Neural progenitor cell (in vitro differentiated cells): ENCODE measurements around the gene CAD. TPM values are rescaled to one million over a fixed set of nuclear protein-coding genes. Genes with fewer than 3 reads are reported as not detected.
"Not testable (repeated sequence)": the region's sequence is repeated elsewhere in the genome, so short reads cannot be mapped to it uniquely, and the experiment has no call there.

Source experiments
- DNase-seq: peaks from one replicate; pipeline ENCODE4 v3.0.0-alpha.2; 2016; ENCODE audit warnings: low spot score
- H2AFZ ChIP-seq: fragments of 200-600 bp; sonication (generic); replicated peaks from 2 replicates; pipeline ENCODE4 v1.6.1; 2016; ENCODE audit warnings: antibody characterized with exemption
- H3F3A ChIP-seq: fragments of 200-600 bp; sonication (generic); 2 replicates; pipeline ENCODE4 v1.6.1; 2016; ENCODE audit warnings: antibody characterized with exemption, low read depth
- H3K27ac ChIP-seq: fragments of 200-600 bp; sonication (generic); 2 replicates; pipeline ENCODE4 v1.5.1; 2016; ENCODE audit warnings: mild to moderate bottlenecking
- H3K27me3 ChIP-seq: fragments of 200-600 bp; sonication (generic); 2 replicates; pipeline ENCODE4 v1.6.1; 2016; ENCODE audit warnings: mild to moderate bottlenecking, moderate library complexity
- H3K36me3 ChIP-seq: fragments of 200-600 bp; sonication (generic); 2 replicates; pipeline ENCODE4 v1.5.1; 2016
- H3K4me1 ChIP-seq: fragments of 200-600 bp; sonication (generic); 2 replicates; pipeline ENCODE4 v1.6.1; 2016; ENCODE audit warnings: mixed run types
- H3K4me2 ChIP-seq: fragments of 200-600 bp; sonication (generic); 2 replicates; pipeline ENCODE4 v1.6.1; 2016
- H3K4me3 ChIP-seq: fragments of 200-600 bp; sonication (generic); 2 replicates; pipeline ENCODE4 v1.5.1; 2016
- H3K79me2 ChIP-seq: fragments of 200-600 bp; sonication (generic); 2 replicates; pipeline ENCODE4 v1.6.1; 2016; ENCODE audit warnings: low read depth
- H3K9ac ChIP-seq: fragments of 200-600 bp; sonication (generic); 2 replicates; pipeline ENCODE4 v1.6.1; 2016
- H3K9me3 ChIP-seq: fragments of 200-600 bp; sonication (generic); 2 replicates; pipeline ENCODE4 v1.5.1; 2016; ENCODE audit warnings: low read depth
- H4K20me1 ChIP-seq: fragments of 200-600 bp; sonication (generic); 2 replicates; pipeline ENCODE4 v1.6.1; 2016; ENCODE audit warnings: low read depth
- H3K27ac Mint-ChIP-seq: 3 replicates; pipeline ENCODE4 v1.8.0; 2021; ENCODE audit warnings: mixed read lengths
- H3K27me3 Mint-ChIP-seq: 2 replicates; pipeline ENCODE4 v1.8.0; 2022; ENCODE audit warnings: low read depth, mild to moderate bottlenecking, inconsistent platforms, moderate library complexity, mixed read lengths; ENCODE audit not compliant: insufficient read depth
- H3K36me3 Mint-ChIP-seq: 3 replicates; pipeline ENCODE4 v1.8.0; 2021; ENCODE audit warnings: mixed read lengths
- H3K4me1 Mint-ChIP-seq: 3 replicates; pipeline ENCODE4 v1.8.0; 2021; ENCODE audit warnings: mixed read lengths
- H3K4me3 Mint-ChIP-seq: 3 replicates; pipeline ENCODE4 v1.8.0; 2021; ENCODE audit warnings: mild to moderate bottlenecking, moderate library complexity, mixed read lengths
- H3K9me3 Mint-ChIP-seq: 3 replicates; pipeline ENCODE4 v1.8.0; 2020; ENCODE audit warnings: mixed read lengths
- EZH2 ChIP-seq: fragments of 200-600 bp; sonication (generic); IDR thresholded peaks from 2 replicates; pipeline ENCODE4 v1.6.1; 2017; ENCODE audit warnings: antibody characterized with exemption, mild to moderate bottlenecking, moderate library complexity
- EZH2phosphoT487 ChIP-seq: fragments of 200-600 bp; sonication (generic); IDR thresholded peaks from 2 replicates; pipeline ENCODE4 v1.6.1; 2017; ENCODE audit warnings: antibody characterized with exemption
- total RNA-seq: library from RNA; depleted of rRNA; stranded (reverse); fragments of >200 nt; gene quantifications from 2 replicates; pipeline ENCODE4 v1.2.3, GENCODE V29; 2015; ENCODE audit warnings: low replicate concordance
- TF ChIP-seq, protein P1 (sequence below): fragments of 200-600 bp; sonication (generic); IDR thresholded peaks from 2 replicates; pipeline ENCODE4 v1.5.1; 2017; ENCODE audit warnings: antibody characterized with exemption, mild to moderate bottlenecking

The CAD gene
- total RNA-seq, 1 donor from 2014 or later, result 26.5 TPM

DNA sequence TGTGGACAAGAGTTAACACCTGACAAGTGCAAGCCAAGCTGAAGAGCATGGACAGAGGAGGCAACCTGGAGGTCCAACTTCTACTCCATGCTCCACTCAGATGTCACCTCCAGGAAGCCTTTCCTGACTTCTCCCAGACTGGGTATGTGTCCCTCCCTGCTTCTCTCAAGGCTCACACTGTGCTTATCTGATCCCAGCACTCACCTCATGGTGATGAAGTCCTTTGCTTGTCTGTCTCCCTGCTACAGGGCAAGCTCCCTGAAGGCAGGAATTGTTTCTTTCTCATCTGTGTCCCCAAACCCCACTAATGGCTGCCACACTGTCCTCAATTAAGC is 48.3 kb downstream of the CAD start:
- Mint-ChIP-seq H3K4me3 (peak overlapping the region; percentile 40), H3K36me3 (no peaks in the 10 kb centered on the region), H3K9me3 (peaks cover 4% of the 10 kb centered on the region), H3K27ac (no peak overlapping the region), H3K27me3 (peaks cover 33% of the 10 kb centered on the region), H3K4me1 (peaks cover 27% of the 10 kb centered on the region)
- peaks cover 80% of the 10 kb centered on the region for H3K27me3 ChIP-seq
- TF ChIP-seq EZH2, result no peak
- no peak for TF ChIP-seq EZH2phosphoT487
- TF ChIP-seq, protein P1, sequence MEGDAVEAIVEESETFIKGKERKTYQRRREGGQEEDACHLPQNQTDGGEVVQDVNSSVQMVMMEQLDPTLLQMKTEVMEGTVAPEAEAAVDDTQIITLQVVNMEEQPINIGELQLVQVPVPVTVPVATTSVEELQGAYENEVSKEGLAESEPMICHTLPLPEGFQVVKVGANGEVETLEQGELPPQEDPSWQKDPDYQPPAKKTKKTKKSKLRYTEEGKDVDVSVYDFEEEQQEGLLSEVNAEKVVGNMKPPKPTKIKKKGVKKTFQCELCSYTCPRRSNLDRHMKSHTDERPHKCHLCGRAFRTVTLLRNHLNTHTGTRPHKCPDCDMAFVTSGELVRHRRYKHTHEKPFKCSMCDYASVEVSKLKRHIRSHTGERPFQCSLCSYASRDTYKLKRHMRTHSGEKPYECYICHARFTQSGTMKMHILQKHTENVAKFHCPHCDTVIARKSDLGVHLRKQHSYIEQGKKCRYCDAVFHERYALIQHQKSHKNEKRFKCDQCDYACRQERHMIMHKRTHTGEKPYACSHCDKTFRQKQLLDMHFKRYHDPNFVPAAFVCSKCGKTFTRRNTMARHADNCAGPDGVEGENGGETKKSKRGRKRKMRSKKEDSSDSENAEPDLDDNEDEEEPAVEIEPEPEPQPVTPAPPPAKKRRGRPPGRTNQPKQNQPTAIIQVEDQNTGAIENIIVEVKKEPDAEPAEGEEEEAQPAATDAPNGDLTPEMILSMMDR, result no peak
- H3F3A ChIP-seq, result peaks cover 26% of the 10 kb centered on the region
- peaks cover 8% of the 10 kb centered on the region for H3K4me1 ChIP-seq
- H3K4me2 ChIP-seq, result no peak overlapping the region
- DNase-seq, result no peak
- no peak overlapping the region for H3K9ac ChIP-seq
- no peaks in the 10 kb centered on the region for H3K9me3 ChIP-seq
- H3K36me3 ChIP-seq, result no peaks in the 10 kb centered on the region
- peak overlapping the region; percentile 58 for H3K4me3 ChIP-seq
- H4K20me1 ChIP-seq, result peaks cover 10% of the 10 kb centered on the region
- no peaks in the 10 kb centered on the region for H3K79me2 ChIP-seq
- no peak overlapping the region for H3K27ac ChIP-seq
- no peak overlapping the region for H2AFZ ChIP-seq

DNA sequence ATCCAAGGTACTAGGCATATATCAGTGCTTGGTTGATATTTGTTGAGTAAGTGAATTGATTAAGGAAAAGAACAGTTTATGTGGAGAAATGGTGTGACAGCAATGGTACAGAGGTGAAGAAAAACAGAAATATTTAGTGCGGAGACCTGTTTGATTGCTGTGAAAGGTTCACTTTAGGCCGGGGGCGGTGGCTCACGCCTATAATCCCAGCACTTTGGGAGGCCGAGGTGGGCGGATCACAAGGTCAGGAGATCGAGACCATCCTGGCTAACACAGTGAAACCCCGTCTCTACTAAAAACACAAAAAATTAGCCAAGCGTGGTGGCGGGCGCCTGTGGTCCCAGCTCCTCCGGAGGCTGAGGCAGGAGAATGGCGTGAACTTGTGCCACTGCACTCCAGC is 51.1 kb downstream of the CAD start:
- not testable (repeated sequence) for H2AFZ ChIP-seq, H3K4me3 ChIP-seq, H3K9me3 ChIP-seq, H3K4me3 Mint-ChIP-seq, DNase-seq, H4K20me1 ChIP-seq, H3K79me2 ChIP-seq, H3K36me3 ChIP-seq, H3K27ac ChIP-seq, H3K9ac ChIP-seq, H3K9me3 Mint-ChIP-seq, H3K27ac Mint-ChIP-seq, H3K4me2 ChIP-seq, H3K36me3 Mint-ChIP-seq, H3K4me1 ChIP-seq
- Mint-ChIP-seq H3K27me3 (peaks cover 19% of the 10 kb centered on the region), H3K4me1 (peaks cover 14% of the 10 kb centered on the region)
- H3K27me3 ChIP-seq, result peaks cover 52% of the 10 kb centered on the region
- H3F3A ChIP-seq, result peaks cover 25% of the 10 kb centered on the region

DNA sequence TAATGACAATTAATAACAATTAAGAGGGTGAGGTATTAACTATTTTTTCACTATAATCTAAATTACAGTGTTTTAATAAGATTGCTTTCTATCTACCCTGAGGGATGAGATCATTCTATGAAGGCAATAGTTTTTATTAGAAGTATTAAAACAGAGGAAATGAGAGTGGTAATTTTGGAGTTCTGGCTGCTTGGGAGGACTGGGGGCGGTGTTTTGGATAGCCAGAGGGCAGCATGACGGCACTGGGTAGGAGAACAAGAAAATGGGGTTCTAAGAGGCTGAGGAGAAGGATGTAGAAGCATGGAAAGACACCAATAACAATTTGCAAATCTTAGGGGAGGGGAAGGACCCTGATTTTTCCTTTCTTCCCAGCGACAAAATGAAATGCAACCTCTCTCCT is 53.0 kb downstream of the CAD start:
- no peak overlapping the region for H3K4me3 Mint-ChIP-seq
- H3K27ac ChIP-seq, result no peak overlapping the region
- no peak overlapping the region for H3K4me3 ChIP-seq
- DNase-seq, result no peak
- H3K27me3 ChIP-seq, result peaks cover 34% of the 10 kb centered on the region
- no peaks in the 10 kb centered on the region for H3K36me3 Mint-ChIP-seq
- no peaks in the 10 kb centered on the region for H3K4me1 ChIP-seq
- H3K27ac Mint-ChIP-seq, result no peak overlapping the region
- H3F3A ChIP-seq, result peaks cover 8% of the 10 kb centered on the region
- H3K4me2 ChIP-seq, result no peak overlapping the region
- peaks cover 4% of the 10 kb centered on the region for H3K4me1 Mint-ChIP-seq
- no peaks in the 10 kb centered on the region for H3K9me3 Mint-ChIP-seq
- H3K36me3 ChIP-seq, result no peaks in the 10 kb centered on the region
- no peak overlapping the region for H2AFZ ChIP-seq
- H4K20me1 ChIP-seq, result no peaks in the 10 kb centered on the region
- peaks cover 11% of the 10 kb centered on the region for H3K27me3 Mint-ChIP-seq
- H3K79me2 ChIP-seq, result no peaks in the 10 kb centered on the region
- no peak for TF ChIP-seq EZH2phosphoT487
- TF ChIP-seq EZH2, result no peak
- TF ChIP-seq, protein P1, result no peak
- no peaks in the 10 kb centered on the region for H3K9me3 ChIP-seq
- no peak overlapping the region for H3K9ac ChIP-seq

DNA sequence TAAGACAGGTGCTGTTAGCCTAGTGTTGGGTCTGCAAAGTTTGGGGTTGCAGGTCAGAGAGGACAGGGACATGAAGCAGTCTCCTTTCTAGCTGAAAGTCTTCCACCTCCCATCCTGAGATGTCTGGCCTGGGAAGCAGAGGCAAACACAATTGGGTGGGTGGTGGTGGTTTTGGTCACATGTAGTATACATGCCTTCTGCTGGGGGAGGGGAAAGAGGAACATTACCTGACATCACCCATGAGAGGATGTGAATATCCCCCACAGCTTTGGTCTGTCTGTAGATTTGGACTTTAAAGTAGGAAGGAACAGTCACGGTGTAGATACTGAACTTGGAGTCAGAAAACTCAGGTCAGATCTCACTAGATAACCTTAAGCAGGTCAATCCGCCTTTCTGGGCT is 53.5 kb downstream of the CAD start:
- H3K79me2 ChIP-seq, result no peaks in the 10 kb centered on the region
- no peak overlapping the region for H3K27ac ChIP-seq
- H3K27ac Mint-ChIP-seq, result no peak overlapping the region

More for the DNA sequence above, 53.5 kb downstream of the CAD start:
- Mint-ChIP-seq H3K4me1 (no peaks in the 10 kb centered on the region), H3K9me3 (no peaks in the 10 kb centered on the region), H3K4me3 (no peak overlapping the region), H3K36me3 (no peaks in the 10 kb centered on the region), H3K27me3 (peaks cover 11% of the 10 kb centered on the region)
- no peak overlapping the region for H2AFZ ChIP-seq
- H3K27me3 ChIP-seq, result peaks cover 29% of the 10 kb centered on the region
- H3K4me2 ChIP-seq, result no peak overlapping the region
- H3K4me3 ChIP-seq, result no peak overlapping the region
- H4K20me1 ChIP-seq, result no peaks in the 10 kb centered on the region
- no peaks in the 10 kb centered on the region for H3K9me3 ChIP-seq
- H3K4me1 ChIP-seq, result no peaks in the 10 kb centered on the region
- H3K9ac ChIP-seq, result no peak overlapping the region
- DNase-seq, result no peak
- H3K36me3 ChIP-seq, result no peaks in the 10 kb centered on the region
- H3F3A ChIP-seq, result peaks cover 3% of the 10 kb centered on the region
- TF ChIP-seq EZH2phosphoT487, result no peak
- TF ChIP-seq, protein P1, result no peak
- TF ChIP-seq EZH2, result no peak
